Stimulated activated CD4-positive, alpha-beta T cell treated with anti-CD3 and anti-CD28 coated beads, Interleukin-12 subunit alpha, Interleukin-12 subunit beta, amount 100 ng/mL, for 24 hours (primary cell): ENCODE measurements around the gene SLC9A8.

Source experiments
- DNase-seq, 2 experiments: peaks; one replicate each; pipeline ENCODE4 v3.0.0-alpha.2; 2020; ENCODE audit warnings: low read depth in 2 of 2

SLC9A8 gene

DNA sequence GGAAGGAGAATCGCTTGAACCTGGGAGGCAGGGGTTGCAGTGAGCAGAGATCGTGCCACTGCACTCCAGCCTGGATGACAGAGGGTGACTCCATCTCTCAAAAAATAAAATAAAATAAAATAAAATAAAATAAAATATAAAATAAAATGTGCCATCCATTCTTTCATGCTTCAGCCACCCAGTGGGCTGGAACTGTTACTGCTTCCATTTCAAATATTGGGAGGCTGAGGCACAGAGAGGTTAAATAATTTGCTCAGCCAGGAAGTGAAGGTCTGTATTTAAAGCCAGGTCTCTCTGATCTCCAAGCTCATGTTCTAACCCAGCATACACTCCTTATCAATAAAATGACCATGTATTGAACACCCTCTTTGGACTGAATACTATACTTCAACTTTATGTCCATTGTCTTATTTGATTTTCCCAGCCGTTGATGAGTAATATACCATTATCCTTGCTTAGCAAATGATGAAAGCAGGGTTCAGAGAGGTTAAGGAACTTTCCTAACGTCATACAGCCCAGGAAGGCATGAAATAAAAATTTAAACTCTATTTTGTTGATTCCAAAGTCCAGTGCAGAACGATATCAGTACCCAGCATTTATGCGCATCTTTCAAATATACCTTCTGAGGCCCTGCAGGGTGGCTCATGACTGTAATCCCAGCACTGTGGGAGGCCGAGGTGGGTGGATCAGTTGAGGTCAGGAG is 25.8 kb upstream of the SLC9A8 start:
- DNase-seq: no peak

DNA sequence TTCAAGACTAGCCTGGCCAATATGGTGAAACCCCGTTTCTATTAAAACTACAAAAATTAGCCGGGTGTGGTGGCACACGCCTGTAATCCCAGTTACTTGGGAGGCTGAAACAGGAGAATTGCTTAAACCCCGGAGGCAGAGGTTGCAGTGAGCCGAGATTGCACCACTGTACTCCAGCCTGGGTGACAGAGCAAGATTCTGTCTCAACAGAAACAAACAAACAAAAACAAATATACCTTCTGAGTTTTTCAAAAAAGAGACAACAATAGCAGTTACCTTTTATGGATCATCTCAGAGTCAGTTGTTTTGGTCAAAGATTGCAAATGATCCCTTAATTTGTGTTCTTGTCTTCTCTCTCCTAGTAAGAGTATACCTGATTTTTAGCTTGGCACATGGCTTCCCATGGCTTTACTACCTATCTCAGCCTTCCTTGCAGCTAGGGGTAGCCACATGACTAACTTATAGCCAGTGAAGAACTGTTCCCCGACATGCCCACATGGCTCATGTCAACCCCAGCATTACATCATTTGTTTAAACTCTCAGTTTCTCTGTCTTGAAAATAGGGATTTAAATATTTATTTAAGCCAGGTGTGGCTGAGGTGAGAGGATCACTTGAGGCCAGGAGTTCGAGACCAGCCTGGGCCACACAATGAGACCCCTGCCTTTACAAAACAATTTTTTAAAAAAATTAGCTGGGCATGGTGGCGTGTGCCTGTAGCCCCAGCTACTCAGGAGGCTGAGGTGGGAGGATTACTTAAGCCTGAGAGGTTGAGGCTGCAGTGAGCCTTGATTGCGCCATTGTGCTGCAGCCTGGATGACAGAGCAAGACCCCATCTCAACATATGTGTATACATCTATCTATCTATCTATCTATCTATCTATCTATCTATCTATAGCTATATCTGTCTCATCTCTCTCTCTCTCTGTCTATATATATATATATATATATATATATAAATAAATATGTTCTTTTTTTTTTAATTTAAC is 25.0 kb upstream of the SLC9A8 start:
- DNase-seq: no peak

DNA sequence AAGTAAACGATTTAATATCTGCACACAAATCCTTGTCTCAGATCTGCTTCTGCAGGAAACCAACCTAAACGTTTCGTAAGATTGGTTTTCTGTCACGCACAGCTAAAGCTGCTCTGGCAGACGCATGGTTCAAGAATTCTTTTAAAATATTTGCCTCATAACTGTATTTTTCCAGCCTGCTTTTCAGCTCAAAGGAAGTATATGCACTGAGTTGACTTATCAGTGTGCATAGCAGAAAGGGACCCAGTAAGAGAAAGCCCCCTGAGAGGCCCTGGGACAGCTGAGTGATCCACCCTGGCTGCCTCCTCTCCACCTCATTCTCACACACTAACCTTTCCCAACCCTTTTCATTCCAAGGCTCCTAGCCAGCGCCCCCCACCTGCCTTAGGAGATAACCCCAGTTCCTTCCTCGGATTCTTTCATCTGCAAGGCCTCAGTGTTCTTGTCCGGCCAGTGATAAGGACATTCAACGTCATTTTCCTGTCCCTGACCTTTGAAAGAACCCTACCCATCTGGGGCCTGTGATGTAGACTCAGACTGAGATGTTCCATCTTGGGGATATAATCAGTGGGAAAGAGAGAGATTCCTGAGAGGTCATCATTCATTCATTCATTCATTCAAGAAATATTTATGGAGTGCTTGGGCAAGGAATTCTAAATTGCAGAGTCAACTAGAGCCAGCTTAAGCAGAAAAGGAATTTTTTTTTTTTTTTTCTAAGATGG is 22.4 kb upstream of the SLC9A8 start:
- no peak for DNase-seq

DNA sequence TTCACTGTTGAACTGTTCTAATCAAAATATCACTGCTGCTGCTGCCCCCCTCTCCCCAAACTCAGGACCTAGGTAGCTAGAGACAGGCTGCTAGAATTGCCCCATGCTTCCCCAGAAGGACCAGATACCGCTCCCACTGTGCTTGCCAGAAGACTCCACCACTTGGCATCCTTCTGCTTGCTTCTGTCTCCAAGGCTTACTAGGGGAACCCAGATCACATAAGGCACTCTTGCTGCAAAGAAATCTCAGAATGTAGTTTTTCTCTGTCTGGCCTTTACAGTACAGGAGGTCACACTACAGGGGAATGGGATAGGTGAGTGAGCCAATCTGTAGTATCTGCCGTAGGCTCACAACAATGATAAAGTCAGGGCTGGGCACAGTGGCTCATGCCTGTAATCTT is 21.5 kb upstream of the SLC9A8 start:
- DNase-seq: no peak

DNA sequence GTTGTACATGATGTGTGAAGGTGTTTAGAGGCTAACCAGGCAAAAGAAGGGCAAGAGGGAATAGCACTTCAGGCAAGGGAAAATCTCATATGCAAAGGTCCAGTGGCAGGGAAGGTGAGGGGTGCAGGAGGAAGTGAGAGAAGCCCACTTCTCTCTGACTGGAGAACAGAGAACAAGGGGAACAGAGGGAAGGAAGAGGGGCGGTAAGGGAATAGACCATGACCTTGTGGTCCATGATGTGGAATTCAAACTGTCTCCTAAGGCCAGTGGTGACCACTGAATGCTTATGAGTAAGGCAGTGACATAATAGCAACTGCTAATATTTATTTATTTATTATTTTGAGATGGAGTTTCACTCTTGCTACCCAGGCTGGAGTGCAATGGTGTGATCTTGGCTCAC is 20.6 kb upstream of the SLC9A8 start:
- no peak for DNase-seq

DNA sequence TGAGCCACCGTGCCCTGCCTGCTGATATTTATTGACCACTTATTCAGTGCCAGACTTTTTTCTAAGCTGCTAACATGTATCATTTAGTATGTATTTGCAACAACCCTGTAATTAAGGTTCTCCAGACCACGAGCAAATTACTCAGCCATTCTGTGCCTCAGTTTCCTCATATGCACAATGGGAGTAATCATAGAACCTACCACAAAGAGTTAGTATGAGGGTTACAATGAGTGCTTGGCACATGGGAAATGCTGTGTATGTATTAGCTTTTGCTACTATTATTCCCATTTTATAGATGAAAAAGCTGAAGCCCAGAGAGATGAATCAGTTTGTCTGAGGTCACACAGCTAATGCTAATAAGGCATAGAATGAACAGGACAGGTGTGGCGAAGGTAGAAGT is 20.0 kb upstream of the SLC9A8 start:
- DNase-seq: no peak

DNA sequence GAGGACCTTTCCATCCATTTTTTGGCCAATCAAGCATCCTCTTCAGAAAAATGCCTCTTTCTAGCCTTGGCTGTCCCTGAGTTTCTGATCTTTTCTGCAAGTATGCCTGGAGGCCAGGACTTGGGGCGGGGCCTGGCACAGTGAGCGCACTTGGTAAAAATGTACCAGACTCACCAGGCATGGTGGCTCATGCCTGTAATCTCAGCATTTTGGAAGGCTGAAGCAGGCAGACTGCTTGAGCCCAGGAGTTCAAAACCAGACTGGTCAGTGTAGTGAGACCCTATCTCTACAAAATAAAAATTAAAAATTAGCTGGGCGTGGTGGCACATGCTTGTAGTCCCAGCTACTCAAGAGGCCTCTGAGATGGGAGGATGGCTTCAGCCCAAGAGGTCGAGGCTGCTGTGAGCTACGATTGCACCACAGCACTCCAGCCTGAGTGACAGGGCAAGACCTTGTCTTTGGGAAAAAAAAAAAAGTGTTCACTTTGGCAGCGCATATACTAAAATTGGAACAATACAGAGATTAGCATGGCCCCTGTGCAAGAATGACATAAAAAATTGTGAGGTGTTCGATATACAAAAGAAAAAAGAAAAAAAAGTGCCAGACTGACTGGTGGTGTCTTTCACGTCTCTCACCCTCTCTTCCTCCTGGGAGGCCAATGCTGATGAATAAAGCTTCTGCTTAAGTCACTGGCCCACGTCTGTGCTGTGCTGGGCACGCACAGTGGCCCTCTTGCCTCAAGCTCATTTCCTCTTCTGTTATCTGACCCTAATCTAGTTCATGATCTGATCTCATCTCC is 18.1 kb upstream of the SLC9A8 start:
- no peak for DNase-seq

DNA sequence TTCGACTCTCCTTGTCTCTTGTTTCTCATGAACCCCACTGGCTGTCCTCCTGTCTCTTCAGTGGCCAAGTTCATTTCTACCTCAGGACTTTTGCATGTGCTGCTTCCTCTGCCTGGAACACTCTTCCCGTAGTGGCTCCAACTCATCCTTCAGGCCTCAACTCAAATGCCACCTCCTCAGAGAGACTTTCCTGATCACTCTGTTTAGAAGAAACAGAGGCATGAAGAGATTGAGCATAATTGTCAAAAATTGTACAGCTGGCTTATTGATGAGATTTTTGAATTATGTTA is 17.5 kb upstream of the SLC9A8 start:
- no peak for DNase-seq

DNA sequence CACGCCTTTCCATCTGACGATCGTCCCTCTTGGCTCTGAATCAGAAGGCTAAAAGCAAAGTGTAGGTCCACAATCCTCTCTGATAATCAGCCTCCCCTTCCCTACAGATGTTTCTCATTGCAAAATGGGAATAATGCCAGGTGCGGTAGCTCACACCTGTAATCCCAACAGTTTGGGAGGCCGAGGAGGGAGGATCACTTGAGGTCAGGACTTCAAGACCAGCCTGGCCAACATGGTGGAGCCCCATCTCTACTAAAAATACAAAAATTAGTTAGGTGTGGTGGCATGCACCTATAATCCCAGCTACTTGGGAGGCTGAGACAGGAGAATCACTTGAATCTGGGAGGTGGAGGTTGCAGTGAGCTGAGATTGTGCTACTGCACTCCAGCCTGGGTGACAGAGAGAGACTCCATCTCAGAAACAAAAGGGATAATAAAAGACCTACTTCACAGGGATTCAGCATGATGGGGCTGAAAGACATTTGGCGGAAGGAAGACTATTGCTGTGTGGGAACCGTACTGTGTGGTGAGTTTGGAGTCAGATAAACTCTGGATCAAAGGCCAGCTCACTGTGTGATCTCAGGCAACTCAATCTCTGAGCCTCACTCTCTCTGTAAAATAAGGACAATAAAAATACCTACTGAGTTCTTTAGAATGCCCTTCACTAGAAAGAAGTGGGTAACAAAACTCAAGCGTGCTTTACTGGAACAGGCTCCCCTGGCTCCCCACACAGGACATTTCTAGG is 15.9 kb upstream of the SLC9A8 start:
- DNase-seq: no peak

DNA sequence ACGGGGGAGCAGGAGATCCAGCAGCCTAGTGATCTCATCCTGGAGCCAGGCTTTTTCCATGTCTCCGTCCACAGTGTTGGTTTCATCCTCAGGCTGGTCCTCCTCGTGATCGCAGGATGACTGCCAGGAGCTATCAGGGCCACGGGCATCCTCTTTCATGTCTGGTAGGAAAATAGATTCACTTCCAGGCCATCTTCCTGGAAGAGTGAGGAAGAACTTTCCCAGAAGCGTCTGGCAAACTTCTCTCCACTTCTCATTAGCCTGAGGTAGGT is 15.3 kb upstream of the SLC9A8 start:
- no peak for DNase-seq

DNA sequence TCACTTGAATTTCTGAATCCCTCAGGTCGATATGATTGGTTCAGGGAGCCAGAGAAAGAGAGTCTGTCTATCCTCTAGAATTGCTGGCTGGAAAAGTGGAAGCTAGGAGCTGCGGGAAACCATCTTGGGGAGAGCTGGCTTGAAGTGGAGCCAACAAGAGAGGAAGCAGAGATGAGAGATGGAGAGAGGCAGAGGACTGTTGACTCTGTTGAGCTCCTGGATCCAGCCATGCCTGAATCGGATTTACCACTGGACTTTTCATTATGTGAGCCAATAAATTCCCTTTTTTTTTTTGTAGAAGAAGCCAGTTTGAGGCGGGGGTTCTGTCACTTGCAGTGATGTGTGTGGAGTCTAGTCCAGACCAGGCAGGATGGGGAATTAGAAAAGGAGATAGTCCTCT is 13.9 kb upstream of the SLC9A8 start:
- DNase-seq: no peak

DNA sequence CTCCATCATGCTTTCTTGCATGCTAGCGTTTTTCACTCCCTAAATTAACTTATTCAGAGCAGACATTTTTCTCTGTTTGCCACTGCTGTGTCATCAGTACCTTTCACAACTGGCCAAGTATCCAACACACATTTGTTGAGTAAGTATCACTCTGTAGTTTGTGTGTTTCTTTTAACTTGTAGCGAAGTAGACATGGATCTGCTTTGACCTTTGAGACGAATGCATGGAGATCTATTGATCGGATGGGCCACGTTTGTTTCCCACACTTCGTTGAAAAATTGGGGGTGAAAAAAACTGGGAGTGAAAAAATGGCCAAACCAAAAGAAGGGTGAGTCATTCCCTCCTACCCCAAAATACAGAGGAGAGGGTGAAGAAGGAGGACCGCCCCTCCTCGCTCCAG is 12.9 kb upstream of the SLC9A8 start:
- DNase-seq: no peak

DNA sequence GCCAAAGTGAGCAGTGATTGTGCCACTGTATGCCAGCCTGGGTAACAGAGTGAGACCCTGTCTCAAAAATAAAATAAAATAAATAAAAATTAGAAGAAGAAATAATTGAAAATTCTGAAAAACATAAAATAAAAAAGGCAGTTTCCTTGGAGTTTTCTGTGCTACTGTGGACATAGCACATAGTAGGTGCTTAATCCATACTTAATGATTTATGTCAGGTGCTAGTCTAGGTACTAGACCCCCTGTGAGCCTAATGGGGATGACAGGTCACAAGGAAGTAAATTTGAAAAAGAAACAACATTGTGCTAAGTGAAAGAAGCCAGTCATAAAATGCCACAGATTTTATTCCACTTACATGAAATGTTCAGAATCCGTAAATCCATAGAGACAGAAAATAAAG is 9.2 kb upstream of the SLC9A8 start:
- DNase-seq: no peak

DNA sequence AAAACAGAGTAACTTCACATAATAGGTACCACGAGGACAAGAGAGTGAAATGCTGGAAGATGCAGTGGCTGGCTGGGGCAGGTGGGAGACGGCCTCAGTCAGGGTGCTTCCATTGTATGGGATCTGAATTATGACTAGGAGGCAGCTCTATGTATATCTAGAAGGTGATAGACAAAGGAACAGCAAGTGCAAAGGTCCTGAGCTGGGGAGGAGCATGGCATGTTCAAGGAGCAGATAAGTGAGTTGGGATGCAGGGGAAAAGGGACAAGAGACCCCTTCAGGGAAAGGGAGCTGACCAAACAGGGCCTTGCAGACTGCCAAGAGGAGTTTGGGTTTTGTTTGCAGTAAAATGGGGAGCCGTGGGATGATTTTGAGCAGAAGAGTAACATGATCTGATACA is 8.3 kb upstream of the SLC9A8 start:
- no peak for DNase-seq

DNA sequence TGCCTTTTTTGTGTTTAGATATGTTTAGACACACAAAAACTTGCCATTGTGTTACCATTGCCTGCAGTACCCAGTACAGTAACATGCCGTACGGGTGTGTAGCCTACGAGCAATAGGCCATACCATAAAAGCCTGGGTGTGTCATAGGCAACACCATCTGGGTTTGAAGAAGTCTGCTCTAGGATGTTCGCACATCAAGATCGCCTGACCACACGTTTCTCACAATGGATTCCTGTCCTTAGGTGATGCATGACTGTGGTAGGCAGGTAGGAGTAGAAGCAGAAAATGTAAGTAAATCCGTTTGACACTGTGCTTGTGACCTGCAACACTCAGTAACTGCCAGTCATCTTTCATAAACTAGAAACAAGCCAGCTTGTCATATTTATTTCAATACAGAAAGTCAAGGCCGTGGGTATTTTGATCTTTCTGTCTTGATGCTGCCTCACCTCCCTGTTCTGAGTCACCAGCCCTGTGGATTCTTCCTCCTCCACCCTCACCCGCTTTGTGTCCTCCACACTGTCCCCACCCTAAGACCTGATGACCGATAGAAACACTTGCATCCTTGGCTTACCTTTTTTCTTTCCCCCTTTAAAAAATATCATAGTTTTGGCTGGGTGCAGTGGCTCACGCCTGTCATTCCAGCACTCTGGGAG is 7.3 kb upstream of the SLC9A8 start:
- DNase-seq: peak; percentile 28 to 42

DNA sequence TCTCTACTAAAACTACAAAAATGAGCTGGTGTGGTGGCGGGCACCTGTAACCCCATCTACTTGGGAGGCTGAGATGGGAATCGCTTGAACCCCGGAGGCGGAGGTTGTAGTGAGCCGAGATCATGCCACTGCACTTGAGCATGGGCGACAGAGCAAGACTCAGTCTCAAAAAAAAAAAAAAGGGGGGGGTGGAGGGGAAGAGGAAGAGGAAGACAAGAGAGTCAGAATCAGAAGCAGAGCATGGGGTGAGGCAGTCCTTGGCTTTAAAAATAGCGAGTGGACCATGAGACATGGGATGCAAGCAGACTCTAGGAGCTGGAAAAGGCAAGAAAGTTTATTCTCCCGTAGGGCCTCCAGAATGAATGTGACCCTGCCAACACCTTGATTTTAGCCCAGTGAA is 3.9 kb upstream of the SLC9A8 start:
- DNase-seq: no peak

DNA sequence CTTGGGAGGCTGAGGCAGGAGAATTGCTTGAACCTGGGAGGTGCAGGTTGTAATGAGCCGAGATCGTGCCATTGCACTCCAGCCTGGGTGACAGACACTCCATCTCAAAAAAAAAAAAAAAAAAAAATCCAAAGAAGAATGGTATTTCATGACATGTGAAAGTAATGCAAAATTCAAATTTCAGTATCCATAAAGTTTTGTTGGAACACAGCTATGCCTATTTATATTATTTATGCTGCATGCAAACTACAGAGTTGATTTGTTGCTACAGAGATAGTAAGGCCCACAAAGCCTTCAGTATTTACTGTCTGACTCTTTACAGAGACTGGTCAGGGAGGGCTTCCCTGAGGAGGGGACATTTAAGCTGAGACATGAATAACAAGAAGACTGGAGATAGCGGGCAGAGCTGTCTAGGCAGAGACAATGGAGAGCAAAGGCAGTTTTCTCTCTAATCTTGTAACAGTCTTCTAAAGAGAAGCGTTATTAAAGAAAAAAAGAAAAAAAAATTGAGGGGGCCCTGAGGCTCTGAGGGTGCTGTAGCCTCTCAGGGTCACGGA is 2.7 kb upstream of the SLC9A8 start:
- DNase-seq: no peak

DNA sequence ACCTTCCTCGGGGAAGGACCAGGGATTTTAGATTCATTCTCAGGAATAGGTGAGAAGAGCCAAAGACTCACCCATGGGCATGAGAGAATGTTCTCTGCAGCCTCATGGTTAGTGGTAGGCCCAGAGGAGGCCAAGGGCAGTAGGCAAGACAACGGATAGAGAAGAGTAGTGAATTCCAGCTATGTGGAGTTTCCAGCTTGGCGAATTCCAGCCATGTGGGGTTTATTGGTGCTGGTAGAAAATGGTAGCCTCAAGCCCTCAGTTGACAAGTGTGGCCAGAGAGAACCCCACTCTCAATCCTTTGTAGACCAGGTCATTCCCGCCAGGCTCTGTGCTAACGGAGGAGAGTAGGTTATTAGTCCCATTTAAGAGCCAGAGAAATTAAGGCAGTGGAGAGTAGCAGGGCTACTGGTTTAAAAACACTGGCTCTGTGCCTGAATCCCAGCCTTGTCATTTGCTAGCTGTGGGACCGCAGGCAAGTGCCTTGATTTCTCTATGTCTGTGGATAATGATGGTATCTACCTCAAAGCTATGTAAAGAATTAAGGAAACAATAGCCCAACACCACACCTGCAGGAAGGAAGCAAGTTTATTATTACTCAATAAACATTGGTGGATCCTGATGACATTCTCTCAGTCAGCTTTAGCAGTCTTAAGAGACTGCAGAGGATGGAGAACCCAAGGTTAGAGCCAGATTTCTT is 2.0 kb upstream of the SLC9A8 start:
- DNase-seq: no peak

DNA sequence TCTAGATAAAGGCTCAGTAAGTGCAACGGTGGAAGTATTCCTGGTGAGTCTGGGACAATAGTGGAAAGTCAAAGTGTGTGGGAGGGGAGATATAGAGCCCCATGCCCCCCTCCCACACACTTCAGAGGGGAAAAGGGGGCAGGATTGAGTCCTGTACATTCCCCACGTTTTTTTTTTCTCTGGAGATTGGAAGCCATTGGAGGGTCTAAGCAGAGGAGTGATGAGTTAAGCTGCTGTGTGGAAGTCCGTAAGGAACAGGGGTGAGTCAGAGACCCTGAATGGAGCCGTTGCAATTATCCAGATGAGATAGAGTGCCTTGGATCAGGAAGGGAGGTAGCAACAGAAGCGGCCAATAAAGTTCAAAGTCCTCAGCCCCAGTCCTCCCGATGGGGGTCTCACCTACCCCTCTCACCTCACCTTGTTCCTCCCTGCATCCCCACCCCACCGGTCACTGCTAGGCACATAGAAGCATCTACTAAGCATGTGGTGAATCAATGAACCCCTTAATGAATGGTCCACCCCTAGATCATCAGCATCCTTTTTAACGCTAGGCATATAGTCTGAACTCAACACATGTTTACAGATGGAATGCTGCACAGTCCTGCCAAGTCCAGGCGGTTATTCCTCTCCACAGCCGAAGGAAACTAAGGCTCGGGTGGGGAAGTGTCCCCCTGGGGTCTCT is 662 bp upstream of the SLC9A8 start:
- no peak for DNase-seq
